ENCODE data around the gene FSIP1. TPM values are rescaled to one million over a fixed set of nuclear protein-coding genes. Genes with fewer than 3 reads are reported as not detected.

The FSIP1 gene
- total and polyA plus RNA-seq, 9 of the 15 experiments (the other 6 are each of a cell fraction or from before 2014, with no cell fraction given), result 0.07 to 0.51 (median 0.29) TPM

DNA sequence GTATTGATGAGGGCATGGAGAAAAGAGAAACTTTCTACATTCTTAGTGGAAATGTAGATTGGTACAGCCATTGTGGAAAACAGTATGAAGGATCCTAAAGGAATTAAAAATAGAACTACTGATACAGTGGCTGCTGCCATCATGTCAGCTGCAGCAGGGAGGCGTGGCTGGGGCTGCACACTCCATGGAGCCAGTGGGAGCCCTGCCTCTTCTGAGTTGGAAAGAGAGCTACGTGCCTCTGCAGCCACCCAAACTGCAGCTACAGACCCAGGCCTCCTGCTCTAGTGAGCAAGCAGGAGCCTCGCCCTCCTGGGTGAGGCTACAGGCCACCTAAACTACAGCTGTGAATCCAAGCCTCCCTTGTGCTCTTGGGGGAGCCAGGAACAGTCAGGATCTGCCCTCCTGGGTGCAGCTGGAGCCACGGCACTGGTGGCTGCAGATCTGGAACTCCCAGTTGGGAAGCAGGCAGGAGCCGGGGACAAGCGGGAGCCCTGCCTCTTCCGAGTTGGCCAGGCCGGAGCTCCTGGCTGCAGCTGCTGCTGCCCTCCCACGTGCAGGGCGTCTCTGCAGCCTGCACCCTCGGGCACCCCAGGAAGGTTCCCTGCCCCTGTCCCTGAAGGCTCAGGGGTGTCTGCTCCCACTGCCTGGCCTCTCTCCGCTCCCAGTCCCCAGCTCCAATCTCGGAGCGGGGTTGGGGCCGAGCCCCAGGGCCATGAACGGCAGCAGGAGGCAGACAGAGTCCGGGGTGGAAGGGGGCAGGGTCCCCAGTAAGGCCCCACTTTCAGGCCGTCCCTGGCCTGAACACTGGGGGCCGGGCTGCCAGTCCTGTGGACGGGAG, 137.3 kb downstream of the FSIP1 start:
- WGBS (ENCODE audit: insufficient coverage, low coverage, missing lambda C conversion rate), result under 1% methylated on average over 18 of the region's 20 CpGs
- POLR2A ChIA-PET, result interaction anchor here (0.7 to 1.7 kb wide), 6 partner anchors 8 to 231 kb away, joined by 3 to 7 read pairs (median 4); no protein-coding TSS in a partner anchor
- in situ Hi-C loops (cut with MboI), result no loop called here
- no TSS peak for BruUV-seq (replicated peaks)
- H3K9me3 ChIP-seq (replicated peaks; ENCODE audit: control insufficient read depth, insufficient read depth, low read depth, low read length), result no peaks in the 10 kb centered on the region
- H3K36me3 ChIP-seq (ENCODE audit: control insufficient read depth, insufficient read depth, low read length), result no peaks in the 10 kb centered on the region
- FAIRE-seq, result no peak
- intact Hi-C loops (cut with micrococcal nuclease), result no loop called here
- TF ChIP-seq KLF6 (CRISPR knock-in tag; IDR thresholded peaks at IDR 0.05; ENCODE audit: borderline replicate concordance), result no peak
- TF ChIP-seq ZNF263 (CRISPR knock-in tag; IDR thresholded peaks at IDR 0.05; ENCODE audit: borderline replicate concordance), result no peak
- TF ChIP-seq, protein P1, sequence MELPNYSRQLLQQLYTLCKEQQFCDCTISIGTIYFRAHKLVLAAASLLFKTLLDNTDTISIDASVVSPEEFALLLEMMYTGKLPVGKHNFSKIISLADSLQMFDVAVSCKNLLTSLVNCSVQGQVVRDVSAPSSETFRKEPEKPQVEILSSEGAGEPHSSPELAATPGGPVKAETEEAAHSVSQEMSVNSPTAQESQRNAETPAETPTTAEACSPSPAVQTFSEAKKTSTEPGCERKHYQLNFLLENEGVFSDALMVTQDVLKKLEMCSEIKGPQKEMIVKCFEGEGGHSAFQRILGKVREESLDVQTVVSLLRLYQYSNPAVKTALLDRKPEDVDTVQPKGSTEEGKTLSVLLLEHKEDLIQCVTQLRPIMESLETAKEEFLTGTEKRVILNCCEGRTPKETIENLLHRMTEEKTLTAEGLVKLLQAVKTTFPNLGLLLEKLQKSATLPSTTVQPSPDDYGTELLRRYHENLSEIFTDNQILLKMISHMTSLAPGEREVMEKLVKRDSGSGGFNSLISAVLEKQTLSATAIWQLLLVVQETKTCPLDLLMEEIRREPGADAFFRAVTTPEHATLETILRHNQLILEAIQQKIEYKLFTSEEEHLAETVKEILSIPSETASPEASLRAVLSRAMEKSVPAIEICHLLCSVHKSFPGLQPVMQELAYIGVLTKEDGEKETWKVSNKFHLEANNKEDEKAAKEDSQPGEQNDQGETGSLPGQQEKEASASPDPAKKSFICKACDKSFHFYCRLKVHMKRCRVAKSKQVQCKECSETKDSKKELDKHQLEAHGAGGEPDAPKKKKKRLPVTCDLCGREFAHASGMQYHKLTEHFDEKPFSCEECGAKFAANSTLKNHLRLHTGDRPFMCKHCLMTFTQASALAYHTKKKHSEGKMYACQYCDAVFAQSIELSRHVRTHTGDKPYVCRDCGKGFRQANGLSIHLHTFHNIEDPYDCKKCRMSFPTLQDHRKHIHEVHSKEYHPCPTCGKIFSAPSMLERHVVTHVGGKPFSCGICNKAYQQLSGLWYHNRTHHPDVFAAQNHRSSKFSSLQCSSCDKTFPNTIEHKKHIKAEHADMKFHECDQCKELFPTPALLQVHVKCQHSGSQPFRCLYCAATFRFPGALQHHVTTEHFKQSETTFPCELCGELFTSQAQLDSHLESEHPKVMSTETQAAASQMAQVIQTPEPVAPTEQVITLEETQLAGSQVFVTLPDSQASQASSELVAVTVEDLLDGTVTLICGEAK (IDR thresholded peaks at IDR 0.05), result no peak
- TF ChIP-seq, protein P1 (CRISPR knock-in tag; IDR thresholded peaks at IDR 0.05), result no peak
- no peak for TF ChIP-seq TGIF2 (CRISPR knock-in tag; IDR thresholded peaks at IDR 0.05)
- TF ChIP-seq, protein P2, sequence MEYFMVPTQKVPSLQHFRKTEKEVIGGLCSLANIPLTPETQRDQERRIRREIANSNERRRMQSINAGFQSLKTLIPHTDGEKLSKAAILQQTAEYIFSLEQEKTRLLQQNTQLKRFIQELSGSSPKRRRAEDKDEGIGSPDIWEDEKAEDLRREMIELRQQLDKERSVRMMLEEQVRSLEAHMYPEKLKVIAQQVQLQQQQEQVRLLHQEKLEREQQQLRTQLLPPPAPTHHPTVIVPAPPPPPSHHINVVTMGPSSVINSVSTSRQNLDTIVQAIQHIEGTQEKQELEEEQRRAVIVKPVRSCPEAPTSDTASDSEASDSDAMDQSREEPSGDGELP (CRISPR knock-in tag; IDR thresholded peaks at IDR 0.05; ENCODE audit: borderline replicate concordance), result no peak
- peaks cover 11 to 27% of the 10 kb centered on the region in 2 experiments; a peak in 4 of 5 replicates for H3K27me3 ChIP-seq (ENCODE audit: control insufficient read depth in 2 of 2, insufficient read depth in 2 of 2, low read length in 2 of 2)
- no peaks in the 10 kb centered on the region for H3K79me2 ChIP-seq (ENCODE audit: control insufficient read depth, insufficient read depth, low read length)
- no peak overlapping the region for H2AFZ ChIP-seq (ENCODE audit: low read depth, low read length)
- H3K27ac ChIP-seq (ENCODE audit: extremely low read depth, low read depth, low read length), result no peak overlapping the region
- no peak overlapping the region for H3K4me3 ChIP-seq
- H3K4me2 ChIP-seq (ENCODE audit: insufficient read depth, low read length), result no peak overlapping the region
- H4K20me1 ChIP-seq (replicated peaks; ENCODE audit: control insufficient read depth, insufficient read depth, low read length), result no peaks in the 10 kb centered on the region
- H3K4me1 ChIP-seq (replicated peaks in 1 of 2; ENCODE audit: control insufficient read depth in 2 of 2, insufficient read depth in 2 of 2, low read length in 2 of 2), result peaks cover 0 to 6% of the 10 kb centered on the region in 2 experiments; a peak in 2 of 5 replicates
- H3K9ac ChIP-seq (ENCODE audit: insufficient read depth in 1 of 2, low read depth in 2 of 2, low read length in 2 of 2), result 0 out of 4 replicates have a peak overlapping the region, but pooled peaks of 1 of the 2 experiments have one; percentile 20
- CTCF ChIA-PET (ENCODE audit: low intra/inter-chr PET ratio), result no interaction called here
- DNase-seq (ENCODE audit: extremely low read depth in 1 of 4, low spot score in 3 of 4), result no peak
- H3K9me1 ChIP-seq (ENCODE audit: control insufficient read depth, insufficient read depth, low read length), result no peaks in the 10 kb centered on the region
- peak; percentile 31; the same call in 2 of the 3 replicates for ATAC-seq

All from K562 (cell line).